HG03103 (cell line): Measurements from ENCODE around the gene HSPA6.
A peak's percentile ranks its signal among the peaks of the same experiment; 100 is the strongest.
"Not testable (repeated sequence)": the region's sequence is repeated elsewhere in the genome, so short reads cannot be mapped to it uniquely, and the experiment has no call there.

Experiments
- ATAC-seq: cut with Tn5 transposase; IDR thresholded peaks from one replicate; pipeline ENCODE4 v1.9.1; 2021; ENCODE audit warnings: low read depth; ENCODE audit not compliant: unreplicated experiment

Gene HSPA6

GRCh38 chr1:161531986-161532643 is 7.8 kb downstream of the HSPA6 start:
- no peak for ATAC-seq

- ATAC-seq, result not testable (repeated sequence)
These were observed 8.6 kb downstream of the HSPA6 start for GRCh38 chr1:161532644-161533567.

- ATAC-seq, result not testable (repeated sequence)
These were observed 12.8 kb downstream of the HSPA6 start for GRCh38 chr1:161537068-161537669.

DNA sequence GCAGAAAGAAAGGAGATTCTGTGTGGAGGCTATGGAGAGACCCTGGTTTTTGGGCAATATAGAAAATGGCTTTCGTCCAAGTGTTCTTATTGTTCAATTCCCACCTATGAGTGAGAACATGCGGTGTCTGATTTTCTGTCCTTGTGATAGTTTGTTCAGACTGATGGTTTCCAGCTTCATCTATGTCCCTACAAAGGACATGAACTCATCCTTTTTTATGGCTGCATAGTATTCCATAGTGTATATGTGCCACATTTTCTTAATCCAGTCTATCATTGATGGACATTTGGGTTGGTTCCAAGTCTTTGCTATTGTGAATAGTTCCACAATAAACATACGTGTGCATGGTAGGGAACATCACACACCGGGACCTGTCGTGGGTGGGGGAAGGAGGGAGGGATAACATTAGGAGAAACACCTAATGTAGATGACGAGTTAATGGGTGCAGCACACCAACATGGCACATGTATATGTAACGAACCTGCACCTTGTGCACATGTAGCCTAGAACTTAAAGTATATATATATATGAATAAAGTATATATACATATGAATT is 14.7 kb downstream of the HSPA6 start:
- not testable (repeated sequence) for ATAC-seq

DNA sequence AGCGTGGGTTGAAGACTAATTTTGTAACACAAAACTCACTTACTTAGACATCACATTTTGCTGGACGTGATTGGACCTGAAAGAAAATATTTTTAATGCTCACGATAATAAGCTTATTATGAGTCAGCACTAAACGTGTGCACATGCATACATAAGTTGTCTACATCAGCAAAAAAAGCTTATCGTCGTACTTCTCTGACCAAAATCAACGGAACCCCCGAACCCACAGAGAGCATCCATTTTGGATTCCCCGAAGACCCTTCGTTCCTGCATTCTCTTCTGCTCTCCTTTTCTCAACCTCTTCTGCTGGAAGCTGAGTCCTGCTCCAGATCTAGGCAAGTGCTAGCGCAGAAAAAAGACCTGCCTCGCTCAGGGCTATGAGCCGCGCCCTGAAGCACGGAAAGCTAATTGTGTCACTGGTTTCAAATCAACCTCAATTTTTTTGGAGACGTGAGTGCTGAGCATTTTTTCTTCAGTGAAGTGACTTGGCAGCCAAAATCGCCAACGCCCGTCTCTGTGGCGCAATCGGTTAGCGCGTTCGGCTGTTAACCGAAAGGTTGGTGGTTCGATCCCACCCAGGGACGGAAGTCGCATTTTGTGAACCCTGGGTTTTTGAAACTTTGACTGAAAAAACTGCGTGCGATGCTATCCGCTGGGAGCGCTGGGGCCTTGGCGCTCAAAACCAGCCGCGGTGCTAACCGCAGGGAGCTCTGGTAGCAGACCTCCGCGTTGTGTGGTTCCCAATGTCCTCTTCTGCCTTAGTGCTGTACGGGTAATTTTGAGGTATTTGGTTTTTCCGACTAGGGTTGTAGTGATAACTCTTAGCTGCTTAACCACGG is 15.6 kb downstream of the HSPA6 start:
- peak; percentile 48 for ATAC-seq

DNA sequence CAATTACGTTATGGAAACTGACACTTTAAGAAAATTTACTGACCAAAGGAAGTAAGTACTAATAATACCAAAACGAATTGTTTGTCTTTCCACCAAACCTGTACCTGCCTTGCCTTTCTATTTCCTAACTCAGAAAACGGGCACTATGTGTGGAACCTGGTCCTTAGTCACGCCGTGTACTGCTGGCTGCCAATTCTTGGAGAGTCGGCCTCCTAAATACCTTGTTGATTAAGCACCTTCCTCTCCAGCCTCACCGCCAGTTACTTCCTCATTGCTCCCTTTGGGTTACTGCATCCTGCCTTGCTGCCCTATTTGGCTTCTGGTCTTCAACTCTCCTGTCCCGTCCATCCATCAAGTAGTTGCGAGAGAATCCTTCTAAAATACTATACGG is 16.2 kb downstream of the HSPA6 start:
- ATAC-seq, result peak; percentile 16

DNA sequence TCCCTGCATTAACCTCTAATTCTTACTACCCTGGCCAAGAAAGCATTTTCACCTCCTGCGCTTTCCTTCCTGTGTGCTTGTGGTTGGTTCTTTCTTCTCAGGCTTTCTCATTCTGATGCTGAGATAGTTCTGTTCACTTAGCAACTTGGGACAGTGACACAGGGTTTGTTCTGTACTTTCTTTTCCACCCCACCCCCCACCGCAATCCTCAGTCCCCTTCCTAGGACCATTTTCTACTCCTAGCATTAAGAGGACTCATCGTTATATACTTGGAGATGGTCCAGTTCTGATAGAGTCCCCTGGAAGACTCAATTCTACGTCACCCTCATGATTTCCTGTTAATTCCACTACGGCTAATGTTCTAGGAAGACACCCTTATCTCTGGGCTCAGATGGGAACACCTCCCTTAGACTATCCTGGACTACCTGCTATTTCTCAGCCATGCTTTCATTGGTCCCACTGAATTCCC is 17.8 kb downstream of the HSPA6 start:
- not testable (repeated sequence) for ATAC-seq

DNA sequence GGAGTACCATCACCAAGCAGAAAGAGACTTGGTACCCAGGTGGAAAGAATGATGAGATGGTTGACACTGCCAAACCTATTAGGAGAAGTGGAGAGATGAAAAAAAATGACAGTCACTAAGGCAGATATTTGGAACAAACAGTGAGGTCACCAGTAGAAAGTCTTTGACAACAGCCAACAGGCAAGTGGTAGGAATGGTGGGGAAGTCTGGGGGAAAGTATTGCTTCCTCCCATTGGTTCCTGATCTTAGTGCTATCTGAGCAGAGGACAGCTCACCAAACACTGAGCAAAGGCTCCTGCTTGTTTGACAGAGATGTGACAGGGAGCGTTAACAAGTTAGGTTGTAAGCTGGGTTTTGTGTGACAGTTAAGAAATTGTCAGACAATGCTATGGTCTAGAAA is 18.8 kb downstream of the HSPA6 start:
- not testable (repeated sequence) for ATAC-seq

GRCh38 chr1:161545005-161545731 is 20.8 kb downstream of the HSPA6 start:
- ATAC-seq, result not testable (repeated sequence)

DNA sequence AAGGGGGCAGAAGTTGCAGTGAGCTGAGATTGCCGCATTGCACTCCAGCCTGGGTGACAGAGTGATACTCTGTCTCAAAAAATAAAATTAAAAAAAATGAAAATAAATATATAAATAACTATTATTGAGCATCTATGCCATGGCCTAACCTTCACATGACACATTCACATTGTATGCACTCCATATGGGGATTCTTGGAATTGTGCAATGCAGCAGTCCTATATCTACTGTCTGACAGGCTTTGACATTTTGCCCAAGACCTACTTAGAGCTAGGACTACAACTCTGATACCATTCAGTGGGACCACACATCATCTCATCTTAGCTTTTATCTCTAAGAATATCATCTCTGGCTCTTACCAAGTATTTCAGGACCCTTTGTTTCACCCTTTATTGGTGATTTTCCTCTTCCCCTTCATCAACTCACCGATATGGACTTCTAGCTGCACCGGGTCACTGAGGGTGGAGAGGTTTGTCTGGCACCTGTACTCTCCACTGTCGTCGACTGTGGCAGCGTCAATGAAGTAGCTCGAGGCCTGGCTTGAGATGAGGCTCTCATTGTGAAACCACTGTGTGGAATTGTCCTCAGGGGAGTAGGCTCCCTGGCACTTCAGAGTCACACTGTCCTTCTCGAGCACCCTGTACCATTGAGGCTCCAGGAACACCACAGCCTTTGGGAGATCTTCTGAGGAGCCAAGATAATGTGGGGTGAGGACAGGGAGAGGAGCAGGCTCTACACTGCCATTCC is 23.8 kb downstream of the HSPA6 start:
- ATAC-seq, result not testable (repeated sequence)

- ATAC-seq, result not testable (repeated sequence)
These were observed 24.5 kb downstream of the HSPA6 start for GRCh38 chr1:161548749-161549406.

DNA sequence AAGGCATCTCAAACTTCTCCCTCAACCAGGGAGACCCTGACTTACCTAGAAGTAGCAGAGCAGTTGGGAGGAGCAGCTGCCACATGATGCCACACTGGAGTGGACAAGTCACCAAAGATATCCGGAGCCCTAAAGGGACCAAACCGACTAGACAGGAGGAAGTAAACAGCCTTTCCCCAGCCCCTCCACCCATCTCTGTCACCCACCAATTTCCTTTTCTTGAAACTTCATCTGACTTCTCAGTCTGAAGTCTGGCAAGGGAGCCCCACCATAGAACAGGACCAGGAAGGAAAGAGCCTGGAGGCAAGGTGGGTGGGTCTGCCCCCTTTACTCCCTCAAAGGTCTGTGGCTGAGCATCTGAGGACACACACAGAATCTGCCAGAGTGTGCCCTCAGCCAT is 25.3 kb downstream of the HSPA6 start, which contains the start of gene FCGR3A:
TSS of gene FCGR3A (minus strand) at position 167 of the 400 bp plus-strand sequence. CDS start at position 85, 82 bp downstream.
- no peak for ATAC-seq

GRCh38 chr1:161550942-161551341 is 26.6 kb downstream of the HSPA6 start:
- not testable (repeated sequence) for ATAC-seq

DNA sequence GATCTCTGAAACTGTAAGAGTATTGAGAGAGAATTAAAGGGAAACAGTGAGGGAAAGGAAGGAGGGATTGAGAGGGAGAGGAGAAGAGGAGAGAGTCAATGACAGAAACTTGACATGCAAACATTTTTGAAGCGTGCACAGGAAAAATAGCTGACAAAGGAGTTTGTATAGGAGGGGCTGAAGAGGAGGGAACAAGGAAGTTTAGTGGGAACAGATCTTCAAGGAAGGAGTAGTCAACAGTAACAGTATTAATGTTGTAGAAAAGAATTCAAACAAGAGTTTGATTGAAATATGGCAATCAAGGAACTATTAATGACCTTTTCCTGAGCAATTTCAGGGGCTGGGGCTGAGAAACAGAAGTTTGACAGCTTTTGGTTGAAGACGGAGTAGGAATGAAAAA is 29.3 kb downstream of the HSPA6 start:
- ATAC-seq, result not testable (repeated sequence)

GRCh38 chr1:161554340-161554739 is 30.0 kb downstream of the HSPA6 start:
- not testable (repeated sequence) for ATAC-seq

GRCh38 chr1:161554815-161555417 is 30.6 kb downstream of the HSPA6 start:
- ATAC-seq, result not testable (repeated sequence)

- ATAC-seq, result not testable (repeated sequence)
These were observed 31.8 kb downstream of the HSPA6 start for GRCh38 chr1:161556143-161556542.
